HepG2 (cell line): ENCODE results near the gene NSMF. TPM values are rescaled to one million over a fixed set of nuclear protein-coding genes. Genes with fewer than 3 reads are reported as not detected.

Experiments
- ATAC-seq: fragments of 200-7000 bp; cut with Tn5 transposase; 3 replicates; pipeline ENCODE4 v1.9.1; 2020; ENCODE audit warnings: mild to moderate bottlenecking, moderate library complexity
- BruUV-seq: library from RNA; stranded (reverse); fragments of 400-500 nt; replicated peaks from 2 replicates; lab custom pipeline; 2021; lab: Mats Ljungman, UMichigan
- CTCF ChIA-PET: fragments of 300-600 bp; formaldehyde crosslinking; extraction: SDS; loops from one replicate; lab custom pipeline; 2021; ENCODE audit warnings: low total read pairs, inconsistent platforms, low intra/inter-chr PET ratio; lab: Yijun Ruan, JAX
- POLR2A ChIA-PET: fragments of 350-600 bp; sonication (Branson Sonifier 250); formaldehyde crosslinking; loops from one replicate; lab custom pipeline; 2020; ENCODE audit warnings: antibody characterized with exemption, inconsistent platforms; lab: Yijun Ruan, JAX
- DNase-seq: peaks from one replicate; pipeline ENCODE4 v3.0.0-alpha.2; 2015; ENCODE audit warnings: low spot score
- FAIRE-seq: peaks from 3 replicates; lab custom pipeline; 2011; peaks lifted over from hg19 to GRCh38; lab: Jason Lieb, UNC
- H2AFZ ChIP-seq: one replicate; pipeline ENCODE4 v1.6.1; 2011; ENCODE audit warnings: low read length, inconsistent platforms
- H3K27ac ChIP-seq: fragments of 300-600 bp; 3 replicates; pipeline ENCODE4 v1.8.0; 2011; ENCODE audit warnings: mixed run types, mild to moderate bottlenecking, mixed read lengths, low read length, inconsistent platforms; ENCODE audit not compliant: insufficient read depth; ENCODE audit errors: extremely low read length
- H3K27me3 ChIP-seq, 2 experiments: fragments of 200-600 bp in 1 of 2; 2 replicates in 1 of 2; 3 replicates in 1 of 2; pipeline versions ENCODE4 v1.6.0 to v1.8.0; 2011; ENCODE audit warnings: low read length in 2 of 2, mild to moderate bottlenecking in 2 of 2, moderate library complexity in 2 of 2, inconsistent platforms in 1 of 2; ENCODE audit not compliant: insufficient read depth in 2 of 2, control insufficient read depth in 1 of 2
- H3K36me3 ChIP-seq, 2 experiments: fragments of 200-600 bp in 1 of 2; replicated peaks in 1 of 2; 2 replicates in 1 of 2; 3 replicates in 1 of 2; pipeline versions ENCODE4 v1.5.1 to v1.8.0; 2011; ENCODE audit warnings: low read length in 2 of 2, inconsistent platforms in 1 of 2; ENCODE audit not compliant: insufficient read depth in 2 of 2, control insufficient read depth in 1 of 2
- H3K4me1 ChIP-seq: 2 replicates; pipeline ENCODE4 v1.5.1; 2012; ENCODE audit warnings: low read length, inconsistent platforms; ENCODE audit not compliant: insufficient read depth
- H3K4me2 ChIP-seq: 2 replicates; pipeline ENCODE4 v1.6.0; 2011; ENCODE audit warnings: low read depth, low read length, inconsistent platforms
- H3K4me3 ChIP-seq, 3 experiments: fragments of 200-600 bp in 1 of 3; sonication (generic), shearing (Covaris generic) in 1 of 3; replicated peaks in 1 of 3; 2 replicates each; pipeline ENCODE4 v1.5.1; 2011 to 2016; ENCODE audit warnings: low read length in 3 of 3, inconsistent platforms in 2 of 3, low read depth in 2 of 3, mild to moderate bottlenecking in 2 of 3, control low read depth in 1 of 3, mixed read lengths in 1 of 3; ENCODE audit not compliant: insufficient read depth in 1 of 3
- H3K79me2 ChIP-seq: one replicate; pipeline ENCODE4 v1.6.1; 2011; ENCODE audit warnings: low read length, inconsistent platforms; ENCODE audit not compliant: insufficient read depth
- H3K9ac ChIP-seq: 2 replicates; pipeline ENCODE4 v1.6.0; 2011; ENCODE audit warnings: mild to moderate bottlenecking, low read depth, low read length, inconsistent platforms; ENCODE audit not compliant: insufficient read depth
- H3K9me3 ChIP-seq: 2 replicates; pipeline ENCODE4 v1.5.1; 2012; ENCODE audit warnings: mild to moderate bottlenecking, low read length
- H4K20me1 ChIP-seq: 2 replicates; pipeline ENCODE4 v1.6.0; 2011; ENCODE audit warnings: inconsistent platforms, mild to moderate bottlenecking, low read length, moderate library complexity; ENCODE audit not compliant: insufficient read depth
- HNRNPL ChIP-seq: fragments of 200-400 bp; formaldehyde crosslinking; IDR thresholded peaks from 2 replicates; pipeline ENCODE4 v1.6.1; 2017; ENCODE audit warnings: mild to moderate bottlenecking, low read depth, low read length
- MAF1 ChIP-seq: sonication (generic); formaldehyde crosslinking; IDR thresholded peaks from 2 replicates; pipeline ENCODE4 v1.5.0; 2020; ENCODE audit warnings: missing genetic modification reagents, borderline replicate concordance
- NCOA1 ChIP-seq: sonication (generic); formaldehyde crosslinking; IDR thresholded peaks from 2 replicates; pipeline ENCODE4 v1.9.0; 2021; ENCODE audit warnings: missing genetic modification reagents
- NR2C2 ChIP-seq: sonication (generic); formaldehyde crosslinking; IDR thresholded peaks from 2 replicates; pipeline ENCODE4 v1.4.0; 2020; ENCODE audit warnings: missing genetic modification reagents, mild to moderate bottlenecking, moderate library complexity, borderline replicate concordance
- NR2F2 ChIP-seq: IDR thresholded peaks from 2 replicates; pipeline ENCODE4 v1.6.1; 2012; ENCODE audit warnings: low read depth, inconsistent platforms, borderline replicate concordance
- RBFOX2 ChIP-seq: fragments of 200-400 bp; formaldehyde crosslinking; IDR thresholded peaks from 2 replicates; pipeline ENCODE4 v1.6.1; 2017; ENCODE audit warnings: low read depth, mild to moderate bottlenecking, low read length
- SNAPC2 ChIP-seq: sonication (generic); formaldehyde crosslinking; IDR thresholded peaks from 2 replicates; pipeline ENCODE4 v1.8.1; 2022; ENCODE audit warnings: mild to moderate bottlenecking, missing genetic modification reagents
- SP140L ChIP-seq: sonication (generic); formaldehyde crosslinking; IDR thresholded peaks from 2 replicates; pipeline ENCODE4 v1.4.0; 2020; ENCODE audit warnings: missing genetic modification reagents, borderline replicate concordance
- SPEN ChIP-seq: sonication (generic); formaldehyde crosslinking; IDR thresholded peaks from 2 replicates; pipeline ENCODE4 v1.5.1; 2020; ENCODE audit warnings: low read depth, mild to moderate bottlenecking, missing genetic modification reagents
- STAG1 ChIP-seq: sonication (generic); formaldehyde crosslinking; IDR thresholded peaks from 2 replicates; pipeline ENCODE4 v1.4.0; 2020; ENCODE audit warnings: missing genetic modification reagents
- TAF15 ChIP-seq: fragments of 200-400 bp; formaldehyde crosslinking; IDR thresholded peaks from one replicate; pipeline ENCODE4 v1.6.1; 2018; ENCODE audit warnings: mild to moderate bottlenecking, low read depth, low read length; ENCODE audit not compliant: poor library complexity, severe bottlenecking
- TARDBP ChIP-seq: sonication (generic); formaldehyde crosslinking; IDR thresholded peaks from 2 replicates; pipeline ENCODE4 v1.8.0; 2022; ENCODE audit warnings: mild to moderate bottlenecking, missing genetic modification reagents
- YEATS2 ChIP-seq: sonication (generic); formaldehyde crosslinking; IDR thresholded peaks from 2 replicates; pipeline ENCODE4 v1.4.0; 2020; ENCODE audit warnings: missing genetic modification reagents, borderline replicate concordance
- ZFAT ChIP-seq: sonication (generic); formaldehyde crosslinking; conservative IDR thresholded peaks from 2 replicates; pipeline ENCODE4 v1.8.1; 2023; ENCODE audit warnings: missing genetic modification reagents, inconsistent platforms
- ZNF24 ChIP-seq: fragments of 450-650 bp; IDR thresholded peaks from 2 replicates; pipeline ENCODE4 v1.6.1; 2017; ENCODE audit warnings: antibody characterized with exemption, mild to moderate bottlenecking
- ZNF343 ChIP-seq: sonication (generic); formaldehyde crosslinking; IDR thresholded peaks from 2 replicates; pipeline ENCODE4 v1.4.0; 2020; ENCODE audit warnings: mild to moderate bottlenecking, missing genetic modification reagents
- ZNF501 ChIP-seq: sonication (generic); formaldehyde crosslinking; IDR thresholded peaks from 2 replicates; pipeline ENCODE4 v1.5.1; 2020; ENCODE audit warnings: mild to moderate bottlenecking, moderate library complexity, missing genetic modification reagents
- ZNF605 ChIP-seq: sonication (generic); formaldehyde crosslinking; IDR thresholded peaks from 2 replicates; pipeline ENCODE4 v1.8.0; 2022; ENCODE audit warnings: mild to moderate bottlenecking, missing genetic modification reagents
- ZNF777 ChIP-seq: sonication (generic); formaldehyde crosslinking; IDR thresholded peaks from 2 replicates; pipeline ENCODE4 v1.4.0; 2020; ENCODE audit warnings: missing genetic modification reagents
- ZNF781 ChIP-seq: sonication (generic); formaldehyde crosslinking; IDR thresholded peaks from 2 replicates; pipeline ENCODE4 v1.5.1; 2020; ENCODE audit warnings: borderline replicate concordance, mild to moderate bottlenecking, missing genetic modification reagents; ENCODE audit errors: not compliant biosample characterization
- ZSCAN20 ChIP-seq: sonication (generic); formaldehyde crosslinking; IDR thresholded peaks from 2 replicates; pipeline ENCODE4 v1.4.0; 2020; ENCODE audit warnings: missing genetic modification reagents, mild to moderate bottlenecking, borderline replicate concordance
- ZSCAN21 ChIP-seq: sonication (generic); formaldehyde crosslinking; IDR thresholded peaks from 2 replicates; pipeline ENCODE4 v1.8.0; 2022; ENCODE audit warnings: mild to moderate bottlenecking, missing genetic modification reagents, moderate library complexity, borderline replicate concordance
- WGBS: methylation state at CpG from one replicate; pipeline ENCODE4 v1.1.6; 2017; ENCODE audit warnings: low lambda C conversion rate; 5-methylcytosine and 5-hydroxymethylcytosine counted together
- in situ Hi-C: cut with HindIII; loops from 2 replicates; pipeline ENCODE4 v1.10.0; 2017; ENCODE audit warnings: low pct_unique_long_range_greater_than_20kb; ENCODE audit not compliant: extremely low pct_ligation_motif_present
- intact Hi-C: fragments of 100-400 bp; cut with micrococcal nuclease; formaldehyde crosslinking; loops from one replicate; pipeline ENCODE4 v1.10.0; 2022; ENCODE audit not compliant: unreplicated experiment
- polyA plus RNA-seq, 8 experiments: library from polyadenylated mRNA; depleted of rRNA in 3 of 8; stranded (reverse) in 7 of 8; unstranded in 1 of 8; fragments of >200 nt; fragmentation: Illumina TruSeq in 4 of 8; extraction: Trizol in 4 of 8; gene quantifications; 2 replicates each; pipeline versions ENCODE4 v1.2.1 to v1.2.3, GENCODE V29; 2011 to 2016; ENCODE audit warnings: low read depth in 4 of 8, missing spikeins in 1 of 8, mixed read lengths in 1 of 8; ENCODE audit not compliant: insufficient read depth in 1 of 8
- total RNA-seq, 5 experiments: library from RNA; depleted of rRNA; stranded (reverse); fragments of >200 nt; fragmentation: Illumina TruSeq; extraction: Trizol; gene quantifications; 2 replicates each; pipeline ENCODE4 v1.2.3, GENCODE V29; 2016; ENCODE audit warnings: low read depth in 1 of 5
- TF ChIP-seq, protein P1 (sequence below): sonication (generic); formaldehyde crosslinking; IDR thresholded peaks from 2 replicates; pipeline ENCODE4 v1.4.0; 2020; ENCODE audit warnings: missing genetic modification reagents
- TF ChIP-seq, protein P2 (sequence below): IDR thresholded peaks from 2 replicates; pipeline ENCODE4 v1.6.1; 2016; ENCODE audit warnings: low read depth

The NSMF gene
- total and polyA plus RNA-seq, 2 of the 13 experiments (the other 11 are each of a cell fraction or from before 2014, with no cell fraction given): 44.3 to 183 TPM

GRCh38 chr9:137453643-137454081 is 5.5 kb downstream of the NSMF start:
- Histone ChIP-seq H3K27ac (peak overlapping the region; percentile 34), H3K9me3 (no peaks in the 10 kb centered on the region), H3K4me2 (no peak overlapping the region), H2AFZ (no peak overlapping the region), H3K9ac (no peak overlapping the region), H3K27me3 (no peaks in the 10 kb centered on the region), H3K4me1 (peaks cover 64% of the 10 kb centered on the region)
- ATAC-seq (peak; percentile 46), FAIRE-seq (peak; percentile 12)
- TF ChIP-seq ZNF777 (CRISPR knock-in tag): no peak
- TF ChIP-seq MAF1 (CRISPR knock-in tag): no peak
- peak; percentile 49 for TF ChIP-seq RBFOX2
- no peak for TF ChIP-seq HNRNPL
- peak; percentile 35; the same call in 1 of the 2 replicates for TF ChIP-seq ZNF605
- TF ChIP-seq ZNF24: no peak
- TF ChIP-seq ZSCAN21: no peak
- no peak for TF ChIP-seq ZNF501 (CRISPR knock-in tag)
- TF ChIP-seq, protein P1, sequence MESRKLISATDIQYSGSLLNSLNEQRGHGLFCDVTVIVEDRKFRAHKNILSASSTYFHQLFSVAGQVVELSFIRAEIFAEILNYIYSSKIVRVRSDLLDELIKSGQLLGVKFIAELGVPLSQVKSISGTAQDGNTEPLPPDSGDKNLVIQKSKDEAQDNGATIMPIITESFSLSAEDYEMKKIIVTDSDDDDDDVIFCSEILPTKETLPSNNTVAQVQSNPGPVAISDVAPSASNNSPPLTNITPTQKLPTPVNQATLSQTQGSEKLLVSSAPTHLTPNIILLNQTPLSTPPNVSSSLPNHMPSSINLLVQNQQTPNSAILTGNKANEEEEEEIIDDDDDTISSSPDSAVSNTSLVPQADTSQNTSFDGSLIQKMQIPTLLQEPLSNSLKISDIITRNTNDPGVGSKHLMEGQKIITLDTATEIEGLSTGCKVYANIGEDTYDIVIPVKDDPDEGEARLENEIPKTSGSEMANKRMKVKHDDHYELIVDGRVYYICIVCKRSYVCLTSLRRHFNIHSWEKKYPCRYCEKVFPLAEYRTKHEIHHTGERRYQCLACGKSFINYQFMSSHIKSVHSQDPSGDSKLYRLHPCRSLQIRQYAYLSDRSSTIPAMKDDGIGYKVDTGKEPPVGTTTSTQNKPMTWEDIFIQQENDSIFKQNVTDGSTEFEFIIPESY: peak; percentile 86
- TF ChIP-seq ZNF781: no peak
- no peak for TF ChIP-seq SP140L (CRISPR knock-in tag)
- no peak for TF ChIP-seq SNAPC2
- no peak for TF ChIP-seq SPEN (CRISPR knock-in tag)
- no peak for TF ChIP-seq ZFAT (CRISPR knock-in tag)
- no peak for TF ChIP-seq STAG1
- TF ChIP-seq TAF15: no peak
- no peak for TF ChIP-seq ZNF343 (CRISPR knock-in tag)
- TF ChIP-seq NR2C2 (CRISPR knock-in tag): no peak
- no peak for TF ChIP-seq NR2F2
- no peak; the same call in 1 of the 2 replicates for TF ChIP-seq YEATS2 (CRISPR knock-in tag)
- TF ChIP-seq ZSCAN20 (CRISPR knock-in tag): no peak
- TF ChIP-seq, protein P2, sequence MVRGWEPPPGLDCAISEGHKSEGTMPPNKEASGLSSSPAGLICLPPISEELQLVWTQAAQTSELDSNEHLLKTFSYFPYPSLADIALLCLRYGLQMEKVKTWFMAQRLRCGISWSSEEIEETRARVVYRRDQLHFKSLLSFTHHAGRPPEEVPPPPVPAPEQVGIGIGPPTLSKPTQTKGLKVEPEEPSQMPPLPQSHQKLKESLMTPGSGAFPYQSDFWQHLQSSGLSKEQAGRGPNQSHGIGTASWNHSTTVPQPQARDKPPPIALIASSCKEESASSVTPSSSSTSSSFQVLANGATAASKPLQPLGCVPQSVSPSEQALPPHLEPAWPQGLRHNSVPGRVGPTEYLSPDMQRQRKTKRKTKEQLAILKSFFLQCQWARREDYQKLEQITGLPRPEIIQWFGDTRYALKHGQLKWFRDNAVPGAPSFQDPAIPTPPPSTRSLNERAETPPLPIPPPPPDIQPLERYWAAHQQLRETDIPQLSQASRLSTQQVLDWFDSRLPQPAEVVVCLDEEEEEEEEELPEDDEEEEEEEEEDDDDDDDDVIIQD (CRISPR knock-in tag): no peak
- no peak for TF ChIP-seq NCOA1 (CRISPR knock-in tag)
- TF ChIP-seq TARDBP (CRISPR knock-in tag): no peak
- TF ChIP-seq, all 625 proteins: peak for 3
- BruUV-seq: no TSS peak
- peaks cover 12 to 49% of the 10 kb centered on the region in 2 experiments for H3K36me3 ChIP-seq
- peaks cover 14% of the 10 kb centered on the region; the same call in 1 of the 2 replicates for H4K20me1 ChIP-seq
- WGBS: 85% methylated on average over 23 of the region's 25 CpGs
- H3K79me2 ChIP-seq: peaks cover 28% of the 10 kb centered on the region
- peak overlapping the region in 1 of 3 experiments; percentile 34; a peak in 1 of 6 replicates for H3K4me3 ChIP-seq
- CTCF ChIA-PET: no interaction called here
- in situ Hi-C loops (no loop called here), intact Hi-C loops (no loop called here)
- POLR2A ChIA-PET: no interaction called here
- peak; percentile 41 for DNase-seq
